HEK293 (cell line): ENCODE measurements around the gene PSMD13.
A peak's percentile ranks its signal among the peaks of the same experiment; 100 is the strongest.

ENCODE experiments used
- AEBP2 ChIP-seq: fragments of 450-650 bp; formaldehyde crosslinking; IDR thresholded peaks from 2 replicates; pipeline ENCODE4 v1.5.1; 2016; ENCODE audit warnings: missing biosample characterization, missing genetic modification characterization, borderline replicate concordance
- BCL11B ChIP-seq: fragments of 450-650 bp; formaldehyde crosslinking; IDR thresholded peaks from 2 replicates; pipeline ENCODE4 v1.5.1; 2016; ENCODE audit warnings: low read depth, missing biosample characterization, missing genetic modification characterization
- FEZF1 ChIP-seq: fragments of 450-650 bp; formaldehyde crosslinking; IDR thresholded peaks from 2 replicates; pipeline ENCODE4 v1.5.1; 2016; ENCODE audit warnings: missing biosample characterization, missing genetic modification characterization
- GFI1B ChIP-seq: fragments of 450-650 bp; formaldehyde crosslinking; IDR thresholded peaks from 2 replicates; pipeline ENCODE4 v1.5.1; 2016; ENCODE audit warnings: missing biosample characterization, missing genetic modification characterization
- GLIS2 ChIP-seq: fragments of 450-650 bp; formaldehyde crosslinking; IDR thresholded peaks from 2 replicates; pipeline ENCODE4 v1.5.1; 2016; ENCODE audit warnings: missing biosample characterization, missing genetic modification characterization
- MEIS1 ChIP-seq: sonication (generic); formaldehyde crosslinking; IDR thresholded peaks from 2 replicates; pipeline ENCODE4 v1.8.1; 2022; ENCODE audit warnings: missing genetic modification reagents, mild to moderate bottlenecking, borderline replicate concordance
- PRDM6 ChIP-seq: fragments of 450-650 bp; formaldehyde crosslinking; IDR thresholded peaks from 2 replicates; pipeline ENCODE4 v1.5.1; 2017; ENCODE audit warnings: missing biosample characterization, missing genetic modification characterization
- TSHZ1 ChIP-seq: fragments of 450-650 bp; formaldehyde crosslinking; IDR thresholded peaks from 2 replicates; pipeline ENCODE4 v1.5.1; 2016; ENCODE audit warnings: missing biosample characterization, missing genetic modification characterization, borderline replicate concordance
- ZBTB1 ChIP-seq: fragments of 450-650 bp; formaldehyde crosslinking; IDR thresholded peaks from 2 replicates; pipeline ENCODE4 v1.5.1; 2016; ENCODE audit warnings: missing biosample characterization, missing genetic modification characterization
- ZBTB26 ChIP-seq: fragments of 450-650 bp; formaldehyde crosslinking; optimal IDR thresholded peaks from 2 replicates; pipeline ENCODE3; 2016; ENCODE audit warnings: missing biosample characterization, mild to moderate bottlenecking, missing genetic modification characterization
- ZBTB48 ChIP-seq: fragments of 450-650 bp; formaldehyde crosslinking; IDR thresholded peaks from 2 replicates; pipeline ENCODE4 v1.5.1; 2016; ENCODE audit warnings: missing biosample characterization, missing genetic modification characterization
- ZBTB7A ChIP-seq: fragments of 450-650 bp; formaldehyde crosslinking; IDR thresholded peaks from 2 replicates; pipeline ENCODE4 v1.5.1; 2016; ENCODE audit warnings: low read depth, missing biosample characterization, missing genetic modification characterization
- ZNF114 ChIP-seq: fragments of 450-650 bp; formaldehyde crosslinking; IDR thresholded peaks from 2 replicates; pipeline ENCODE4 v1.5.0; 2017; ENCODE audit warnings: missing biosample characterization, missing genetic modification characterization
- ZNF138 ChIP-seq: fragments of 450-650 bp; formaldehyde crosslinking; IDR thresholded peaks from 2 replicates; pipeline ENCODE4 v1.5.1; 2016; ENCODE audit warnings: missing biosample characterization, missing genetic modification characterization, borderline replicate concordance
- ZNF184 ChIP-seq: fragments of 450-650 bp; IDR thresholded peaks from 2 replicates; pipeline ENCODE4 v1.5.1; 2018; ENCODE audit warnings: missing biosample characterization, mild to moderate bottlenecking, missing genetic modification characterization
- ZNF2 ChIP-seq: fragments of 450-650 bp; formaldehyde crosslinking; IDR thresholded peaks from 2 replicates; pipeline ENCODE4 v1.5.1; 2016; ENCODE audit warnings: missing biosample characterization, missing genetic modification characterization
- ZNF23 ChIP-seq: fragments of 450-650 bp; formaldehyde crosslinking; IDR thresholded peaks from 2 replicates; pipeline ENCODE4 v1.5.1; 2016; ENCODE audit warnings: missing biosample characterization, missing genetic modification characterization, borderline replicate concordance
- ZNF280D ChIP-seq: fragments of 450-650 bp; formaldehyde crosslinking; IDR thresholded peaks from 2 replicates; pipeline ENCODE4 v1.5.1; 2016; ENCODE audit warnings: missing biosample characterization, missing genetic modification characterization
- ZNF302 ChIP-seq: fragments of 450-650 bp; formaldehyde crosslinking; IDR thresholded peaks from 2 replicates; pipeline ENCODE4 v1.5.1; 2016; ENCODE audit warnings: missing biosample characterization, missing genetic modification characterization, low read depth
- ZNF394 ChIP-seq: fragments of 450-650 bp; formaldehyde crosslinking; IDR thresholded peaks from 2 replicates; pipeline ENCODE4 v1.5.1; 2016; ENCODE audit warnings: missing biosample characterization, missing genetic modification characterization, mild to moderate bottlenecking, moderate library complexity, borderline replicate concordance
- ZNF530 ChIP-seq: fragments of 450-650 bp; formaldehyde crosslinking; IDR thresholded peaks from 2 replicates; pipeline ENCODE4 v1.5.1; 2016; ENCODE audit warnings: low read depth, missing biosample characterization, missing genetic modification characterization
- ZNF549 ChIP-seq: fragments of 450-650 bp; IDR thresholded peaks from 2 replicates; pipeline ENCODE4 v1.5.1; 2018; ENCODE audit warnings: missing biosample characterization, missing genetic modification characterization, mild to moderate bottlenecking, inconsistent platforms, moderate library complexity
- ZNF600 ChIP-seq: fragments of 450-650 bp; formaldehyde crosslinking; IDR thresholded peaks from 2 replicates; pipeline ENCODE4 v1.5.1; 2016; ENCODE audit warnings: missing biosample characterization, missing genetic modification characterization
- ZNF621 ChIP-seq: fragments of 450-650 bp; formaldehyde crosslinking; IDR thresholded peaks from 2 replicates; pipeline ENCODE4 v1.5.1; 2017; ENCODE audit warnings: missing biosample characterization, missing genetic modification characterization
- ZNF658 ChIP-seq: fragments of 450-650 bp; formaldehyde crosslinking; IDR thresholded peaks from 2 replicates; pipeline ENCODE4; 2016; ENCODE audit warnings: missing biosample characterization, missing genetic modification characterization
- ZNF777 ChIP-seq: fragments of 450-650 bp; formaldehyde crosslinking; IDR thresholded peaks from 2 replicates; pipeline ENCODE4 v1.5.1; 2017; ENCODE audit warnings: missing biosample characterization, missing genetic modification characterization, borderline replicate concordance
- ZSCAN30 ChIP-seq: fragments of 450-650 bp; IDR thresholded peaks from 2 replicates; pipeline ENCODE4 v1.5.1; 2018; ENCODE audit warnings: missing biosample characterization, mild to moderate bottlenecking, missing genetic modification characterization, moderate library complexity

PSMD13 gene

GRCh38 chr11:206526-207207 is 30.1 kb upstream of the PSMD13 start (continued):
- TF ChIP-seq ZNF280D (tag by site-specific recombination) (no peak), FEZF1 (no peak), MEIS1 (CRISPR knock-in tag) (no peak), TSHZ1 (tag by site-specific recombination) (no peak), ZNF530 (tag by site-specific recombination) (no peak), AEBP2 (tag by site-specific recombination) (no peak), ZNF138 (tag by site-specific recombination) (no peak), ZNF302 (tag by site-specific recombination) (no peak), ZNF394 (tag by site-specific recombination) (no peak), ZNF2 (tag by site-specific recombination) (no peak), ZNF600 (tag by site-specific recombination) (no peak), ZNF549 (no peak), ZBTB7A (peak; percentile 26; the same call in 1 of the 2 replicates), GFI1B (tag by site-specific recombination) (no peak), ZNF621 (no peak), GLIS2 (tag by site-specific recombination) (peak; percentile 47; the same call in 1 of the 2 replicates), ZNF23 (tag by site-specific recombination) (no peak), ZBTB48 (tag by site-specific recombination) (no peak), ZBTB1 (no peak), ZNF777 (tag by site-specific recombination) (0 out of 2 replicates have a peak, but pooled peaks have one; percentile 35), ZBTB26 (tag by site-specific recombination) (no peak), ZSCAN30 (tag by site-specific recombination) (0 out of 2 replicates have a peak, but pooled peaks have one; percentile 16), ZNF114 (tag by site-specific recombination) (no peak), BCL11B (no peak), ZNF658 (no peak), PRDM6 (no peak), ZNF184 (tag by site-specific recombination) (no peak)
